ENCODE data around the gene C11orf16. TPM values are rescaled to one million over a fixed set of nuclear protein-coding genes. Genes with fewer than 3 reads are reported as not detected.
"Not testable (repeated sequence)": the region's sequence is repeated elsewhere in the genome, so short reads cannot be mapped to it uniquely, and the experiment has no call there.

The C11orf16 gene
- total RNA-seq, 1 donor from 2014 or later = not detected

DNA sequence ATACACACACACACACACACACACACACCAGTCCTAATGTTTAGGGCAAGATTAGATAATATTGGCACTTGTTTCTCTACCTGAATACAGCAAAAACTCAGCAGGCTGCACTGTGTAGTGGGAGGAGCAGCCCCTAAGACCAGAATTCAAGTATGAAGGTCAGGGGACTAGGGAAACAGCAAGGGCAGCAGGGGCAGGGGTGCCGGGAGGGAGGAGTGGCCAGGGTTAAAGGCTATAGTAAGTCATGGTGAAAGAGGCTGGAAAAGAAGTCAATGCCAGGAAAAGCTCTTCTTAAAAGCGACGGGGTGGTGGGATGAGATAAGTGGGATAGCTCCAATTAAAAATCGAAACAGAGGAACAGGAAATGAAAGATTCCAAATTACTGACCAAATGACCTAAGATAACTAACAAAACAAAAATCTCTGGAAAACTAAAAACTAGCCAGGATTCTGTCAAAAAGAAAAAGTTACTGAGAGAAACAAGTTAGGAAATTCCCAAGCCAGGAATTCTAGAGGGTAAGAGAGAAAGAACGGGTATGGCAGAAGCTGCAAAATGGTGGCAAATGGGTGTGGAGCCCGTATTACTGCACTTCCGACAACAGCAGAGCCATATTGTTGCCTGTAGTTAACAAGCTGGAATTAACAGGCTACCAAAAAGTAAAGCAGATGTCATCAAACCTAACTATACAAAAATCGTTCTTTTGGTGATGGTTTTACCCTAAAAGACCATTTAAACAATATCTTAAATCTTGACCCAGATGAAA lies 8.8 kb upstream of the C11orf16 start:
- Mint-ChIP-seq H3K4me1 (no peaks in the 10 kb centered on the region), H3K36me3 (ENCODE audit: low read depth) (no peaks in the 10 kb centered on the region), H3K27ac (ENCODE audit: unreplicated experiment) (peak overlapping the region; percentile 23), H3K27me3 (ENCODE audit: low read depth) (no peaks in the 10 kb centered on the region), H3K4me3 (no peak overlapping the region), H3K9me3 (no peaks in the 10 kb centered on the region)
- DNase-seq (ENCODE audit: low read depth, low spot score) = no peak
- TF ChIP-seq, protein P1, sequence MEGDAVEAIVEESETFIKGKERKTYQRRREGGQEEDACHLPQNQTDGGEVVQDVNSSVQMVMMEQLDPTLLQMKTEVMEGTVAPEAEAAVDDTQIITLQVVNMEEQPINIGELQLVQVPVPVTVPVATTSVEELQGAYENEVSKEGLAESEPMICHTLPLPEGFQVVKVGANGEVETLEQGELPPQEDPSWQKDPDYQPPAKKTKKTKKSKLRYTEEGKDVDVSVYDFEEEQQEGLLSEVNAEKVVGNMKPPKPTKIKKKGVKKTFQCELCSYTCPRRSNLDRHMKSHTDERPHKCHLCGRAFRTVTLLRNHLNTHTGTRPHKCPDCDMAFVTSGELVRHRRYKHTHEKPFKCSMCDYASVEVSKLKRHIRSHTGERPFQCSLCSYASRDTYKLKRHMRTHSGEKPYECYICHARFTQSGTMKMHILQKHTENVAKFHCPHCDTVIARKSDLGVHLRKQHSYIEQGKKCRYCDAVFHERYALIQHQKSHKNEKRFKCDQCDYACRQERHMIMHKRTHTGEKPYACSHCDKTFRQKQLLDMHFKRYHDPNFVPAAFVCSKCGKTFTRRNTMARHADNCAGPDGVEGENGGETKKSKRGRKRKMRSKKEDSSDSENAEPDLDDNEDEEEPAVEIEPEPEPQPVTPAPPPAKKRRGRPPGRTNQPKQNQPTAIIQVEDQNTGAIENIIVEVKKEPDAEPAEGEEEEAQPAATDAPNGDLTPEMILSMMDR (conservative IDR thresholded peaks at IDR 0.05) = no peak

DNA sequence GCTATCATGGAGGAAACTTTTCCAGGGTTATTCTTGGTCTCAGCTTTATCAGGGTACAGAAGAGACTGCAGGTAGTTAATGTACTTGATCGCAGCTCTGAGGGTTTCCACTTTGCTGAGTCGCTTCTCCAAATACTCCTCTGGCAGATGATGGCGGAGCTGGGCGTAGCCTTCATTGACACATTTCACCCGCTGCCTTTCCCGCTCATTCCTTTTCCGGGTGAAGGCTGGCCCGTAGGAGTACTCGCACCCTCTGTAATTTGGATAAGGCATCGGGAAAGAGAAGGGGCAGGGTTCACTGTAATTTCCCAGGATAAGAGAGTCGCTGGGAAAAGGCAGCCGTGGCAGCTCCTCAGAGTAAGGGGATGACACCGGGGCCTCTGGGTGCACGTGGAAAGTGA lies 4.9 kb upstream of the C11orf16 start:
- DNase-seq (ENCODE audit: low read depth, low spot score) = no peak
- H3K36me3 Mint-ChIP-seq (ENCODE audit: low read depth) = no peaks in the 10 kb centered on the region
- H3K9me3 Mint-ChIP-seq = no peaks in the 10 kb centered on the region
- H3K4me1 Mint-ChIP-seq = peaks cover 11% of the 10 kb centered on the region
- H3K27me3 Mint-ChIP-seq (ENCODE audit: low read depth) = no peaks in the 10 kb centered on the region
- TF ChIP-seq, protein P1 (conservative IDR thresholded peaks at IDR 0.05) = no peak
- H3K27ac Mint-ChIP-seq (ENCODE audit: unreplicated experiment) = no peak overlapping the region
- H3K4me3 Mint-ChIP-seq = no peak overlapping the region

DNA sequence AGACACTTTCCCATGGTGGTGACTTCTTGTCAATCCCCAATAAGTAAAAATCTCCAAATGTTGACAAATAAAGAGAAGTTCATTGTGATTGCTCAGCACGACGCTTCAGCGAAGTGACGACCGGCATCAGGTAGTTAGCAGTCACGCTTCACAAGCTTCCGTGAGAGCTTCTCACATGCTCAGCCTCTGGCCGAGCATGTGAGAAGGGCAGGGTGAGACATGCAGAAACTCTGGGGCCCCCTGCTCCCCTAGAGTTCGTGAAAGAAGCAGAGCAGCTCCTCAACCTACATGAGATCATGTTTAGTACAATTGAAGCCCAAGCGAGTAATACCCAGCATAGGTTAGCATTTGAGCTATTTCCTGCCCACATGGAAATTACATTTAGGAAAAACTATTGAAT lies 4.4 kb upstream of the C11orf16 start:
- Mint-ChIP-seq H3K27me3 (ENCODE audit: low read depth) (no peaks in the 10 kb centered on the region), H3K36me3 (ENCODE audit: low read depth) (no peaks in the 10 kb centered on the region), H3K9me3 (no peaks in the 10 kb centered on the region), H3K4me3 (no peak overlapping the region), H3K27ac (ENCODE audit: unreplicated experiment) (peak overlapping the region; percentile 86), H3K4me1 (peaks cover 11% of the 10 kb centered on the region)
- TF ChIP-seq, protein P1 (conservative IDR thresholded peaks at IDR 0.05) = no peak
- no peak for DNase-seq (ENCODE audit: low read depth, low spot score)

DNA sequence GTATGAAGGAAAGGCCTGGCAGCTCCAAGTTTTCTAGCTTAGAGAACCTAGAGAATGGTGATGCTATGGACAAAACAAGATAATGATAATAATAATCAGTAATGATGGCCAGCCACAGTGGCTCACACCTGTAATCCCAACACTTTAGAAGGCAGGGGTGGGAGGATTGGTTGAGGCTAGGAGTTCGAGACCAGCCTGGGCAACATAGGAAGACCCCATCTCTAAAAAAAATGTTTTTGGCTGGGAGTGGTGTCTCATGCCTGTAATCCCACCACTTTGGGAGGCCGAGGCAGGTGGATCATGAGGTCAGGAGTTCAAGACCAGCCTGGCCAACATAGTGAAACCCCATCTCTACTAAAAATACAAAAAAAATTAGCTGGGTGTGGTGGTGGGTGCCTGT lies 3.0 kb upstream of the C11orf16 start:
- H3K27ac Mint-ChIP-seq (ENCODE audit: unreplicated experiment); H3K27me3 Mint-ChIP-seq (ENCODE audit: low read depth); H3K9me3 Mint-ChIP-seq; H3K36me3 Mint-ChIP-seq (ENCODE audit: low read depth); DNase-seq (ENCODE audit: low read depth, low spot score); H3K4me3 Mint-ChIP-seq: not testable (repeated sequence)
- H3K4me1 Mint-ChIP-seq = peaks cover 11% of the 10 kb centered on the region

DNA sequence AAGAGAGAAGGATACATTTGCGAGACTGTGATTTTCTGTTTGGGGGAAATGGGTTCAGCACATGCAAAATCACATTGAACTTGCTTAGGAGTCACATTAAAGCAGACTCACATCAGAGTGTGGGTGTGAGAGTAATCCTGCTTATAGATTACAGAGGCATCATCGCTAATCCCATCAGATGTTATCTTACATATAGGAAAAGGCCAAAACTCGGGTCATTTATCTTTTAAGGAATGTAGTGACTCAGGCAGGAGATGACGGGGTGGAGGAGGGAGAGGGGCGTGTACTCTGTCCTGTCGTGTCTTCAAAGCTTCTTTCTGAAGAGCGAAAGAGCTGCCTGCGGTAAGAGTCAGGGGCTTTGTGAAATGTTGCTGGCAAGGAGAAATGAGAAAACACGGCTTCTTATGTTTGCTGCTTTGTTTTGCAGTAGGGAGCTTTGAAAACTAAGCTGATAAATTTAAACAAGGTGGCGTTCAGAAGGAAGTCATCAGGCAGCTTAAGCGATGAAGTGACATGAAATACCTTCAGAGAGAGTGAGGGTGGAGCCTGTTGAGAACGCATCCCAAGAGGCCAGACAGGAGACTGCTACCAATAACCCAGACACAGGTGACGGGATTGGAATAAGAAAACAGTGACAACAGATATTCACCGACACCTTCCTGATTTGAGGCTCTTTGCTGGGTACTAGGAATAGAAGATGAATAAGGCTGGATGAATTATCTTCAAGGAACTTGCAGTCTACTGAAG lies 2.2 kb upstream of the C11orf16 start:
- Mint-ChIP-seq H3K9me3 (no peaks in the 10 kb centered on the region), H3K4me3 (no peak overlapping the region), H3K27ac (ENCODE audit: unreplicated experiment) (no peak overlapping the region), H3K36me3 (ENCODE audit: low read depth) (no peaks in the 10 kb centered on the region), H3K27me3 (ENCODE audit: low read depth) (no peaks in the 10 kb centered on the region), H3K4me1 (peaks cover 11% of the 10 kb centered on the region)
- TF ChIP-seq, protein P1 (conservative IDR thresholded peaks at IDR 0.05) = no peak
- DNase-seq (ENCODE audit: low read depth, low spot score) = no peak

DNA sequence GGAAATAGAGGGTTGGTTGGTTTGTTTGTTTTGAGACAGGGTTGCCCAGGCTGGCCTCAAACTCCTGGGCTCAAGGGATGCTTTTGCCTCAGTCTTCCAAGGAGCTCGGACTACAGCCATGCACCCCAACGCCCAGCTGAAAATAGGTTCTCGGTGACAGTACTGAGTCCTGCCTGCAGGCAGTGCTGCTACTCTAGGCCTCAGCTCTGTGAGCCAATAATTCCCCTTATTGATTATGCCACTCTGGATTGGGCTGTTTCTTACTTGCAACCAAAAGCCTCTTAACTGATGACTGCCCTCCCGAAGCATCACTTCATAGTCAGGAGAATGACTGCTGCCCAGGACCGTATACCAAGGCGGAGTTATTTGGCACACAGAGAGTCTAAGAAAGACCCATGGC lies 1.2 kb upstream of the C11orf16 start:
- TF ChIP-seq, protein P1 (conservative IDR thresholded peaks at IDR 0.05) = no peak
- Mint-ChIP-seq H3K27ac (ENCODE audit: unreplicated experiment) (no peak overlapping the region), H3K4me3 (no peak overlapping the region), H3K27me3 (ENCODE audit: low read depth) (no peaks in the 10 kb centered on the region), H3K9me3 (no peaks in the 10 kb centered on the region), H3K4me1 (peaks cover 11% of the 10 kb centered on the region), H3K36me3 (ENCODE audit: low read depth) (no peaks in the 10 kb centered on the region)
- DNase-seq (ENCODE audit: low read depth, low spot score) = no peak

All from neural crest cell (in vitro differentiated cells).